ENCODE measurements around the gene PPARGC1A.

PPARGC1A gene

GRCh38 chr4:23770011-23770410 is 119.8 kb downstream of the PPARGC1A start:
- peak; percentile 62 for DNase-seq (ENCODE audit: low spot score)

- DNase-seq (ENCODE audit: low spot score): no peak
These were observed 120.4 kb downstream of the PPARGC1A start for GRCh38 chr4:23769406-23769805.

GRCh38 chr4:23768541-23768940 is 121.3 kb downstream of the PPARGC1A start:
- no peak for DNase-seq (ENCODE audit: low spot score)

- DNase-seq (ENCODE audit: low spot score): no peak
These were observed 123.5 kb downstream of the PPARGC1A start for GRCh38 chr4:23766344-23766743.

GRCh38 chr4:23763559-23763958 is 126.3 kb downstream of the PPARGC1A start:
- DNase-seq (ENCODE audit: low spot score): no peak

GRCh38 chr4:23762551-23762950 is 127.3 kb downstream of the PPARGC1A start:
- DNase-seq (ENCODE audit: low spot score): no peak

- no peak for DNase-seq (ENCODE audit: low spot score)
These were observed 130.8 kb downstream of the PPARGC1A start for GRCh38 chr4:23759066-23759465.

GRCh38 chr4:23754688-23755087 is 135.2 kb downstream of the PPARGC1A start:
- DNase-seq (ENCODE audit: low spot score): no peak

- no peak for DNase-seq (ENCODE audit: low spot score)
These were observed 139.7 kb downstream of the PPARGC1A start for GRCh38 chr4:23750125-23750524.

- DNase-seq (ENCODE audit: low spot score): peak; percentile 24
These were observed 142.5 kb downstream of the PPARGC1A start for GRCh38 chr4:23747281-23747735.

GRCh38 chr4:23746672-23747071 is 143.2 kb downstream of the PPARGC1A start:
- no peak for DNase-seq (ENCODE audit: low spot score)

GRCh38 chr4:23746027-23746426 is 143.8 kb downstream of the PPARGC1A start:
- no peak for DNase-seq (ENCODE audit: low spot score)

GRCh38 chr4:23745377-23745776 is 144.5 kb downstream of the PPARGC1A start:
- no peak for DNase-seq (ENCODE audit: low spot score)

Data from putamen (tissue), 1 donor.